Lung (tissue), 12 donors: ENCODE results near the gene ACMSD. TPM values are rescaled to one million over a fixed set of nuclear protein-coding genes. Genes with fewer than 3 reads are reported as not detected.

Experiments
- ATAC-seq: fragments of 200-7000 bp; cut with Tn5 transposase; one replicate; pipeline ENCODE4 v1.9.1; 2020; ENCODE audit warnings: moderate number of reproducible peaks; ENCODE audit not compliant: insufficient read depth, low FRiP score
- DNase-seq, 3 donors: peaks; one replicate each; pipeline ENCODE4 v3.0.0-alpha.2; 2013 to 2017
- H3K27ac ChIP-seq, 2 donors: one replicate each; pipeline ENCODE4 v1.5.1; 2013; ENCODE audit warnings: mild to moderate bottlenecking in 2 of 2, moderate library complexity in 2 of 2, control low read depth in 1 of 2, inconsistent platforms in 1 of 2, low read depth in 1 of 2, low read length in 1 of 2
- H3K27me3 ChIP-seq, 3 donors: one replicate each; pipeline ENCODE4 v1.5.1; 2013; ENCODE audit warnings: low read length in 2 of 3; ENCODE audit not compliant: control insufficient read depth in 3 of 3, insufficient read depth in 3 of 3
- H3K36me3 ChIP-seq, 4 donors: one replicate each; pipeline ENCODE4 v1.5.1; 2013; ENCODE audit warnings: low read length in 4 of 4, mild to moderate bottlenecking in 1 of 4, moderate library complexity in 1 of 4; ENCODE audit not compliant: control insufficient read depth in 4 of 4, insufficient read depth in 4 of 4
- H3K4me1 ChIP-seq, 5 donors: one replicate each; pipeline ENCODE4 v1.5.1; 2013; ENCODE audit warnings: low read length in 5 of 5, mild to moderate bottlenecking in 2 of 5, moderate library complexity in 1 of 5; ENCODE audit not compliant: control insufficient read depth in 5 of 5, insufficient read depth in 5 of 5
- H3K4me3 ChIP-seq: one replicate; pipeline ENCODE4 v1.5.1; 2013; ENCODE audit warnings: mild to moderate bottlenecking, control low read depth, moderate library complexity
- H3K9ac ChIP-seq, 2 donors: one replicate each; pipeline ENCODE4 v1.5.1; 2013; ENCODE audit warnings: low read length in 2 of 2, control low read depth in 1 of 2; ENCODE audit not compliant: insufficient read depth in 1 of 2
- H3K9me3 ChIP-seq, 4 donors: one replicate each; pipeline ENCODE4 v1.5.1; 2013; ENCODE audit warnings: low read length in 3 of 4, mild to moderate bottlenecking in 1 of 4, moderate library complexity in 1 of 4; ENCODE audit not compliant: control insufficient read depth in 4 of 4, insufficient read depth in 3 of 4
- CTCF ChIP-seq: IDR thresholded peaks from 2 replicates; pipeline ENCODE4 v1.5.1; 2012; ENCODE audit warnings: mild to moderate bottlenecking; ENCODE audit errors: control extremely low read depth, extremely low read depth
- WGBS, 2 donors: extraction: QIAGEN DNeasy Blood & Tissue Kit; methylation state at CpG; one replicate each; pipeline ENCODE4 v1.1.7; 2013; 5-methylcytosine and 5-hydroxymethylcytosine counted together
- polyA plus RNA-seq, 2 donors: library from polyadenylated mRNA; stranded (reverse); fragments of 200-250 nt; gene quantifications; one replicate each; pipeline ENCODE4 v1.2.1, GENCODE V29; 2013
- total RNA-seq, 2 donors: library from RNA; depleted of rRNA in 1 of 2; stranded (reverse); fragments of >200 nt in 1 of 2; gene quantifications; one replicate each; pipeline ENCODE4 v1.2.1, GENCODE V29; 2014 to 2021
- donor health status: control.
- donor health status: control.
- donor health status: Bipolar disorder and iron deficiency.
- donor health status: healthy.
- donor health status: DM: yes; HTN: yes; CAD: no.

ACMSD gene
- total and polyA plus RNA-seq, 4 donors = 0.08 to 0.14 (median 0.12) TPM; not detected in 1

- 0 to 1% methylated on average over 36 to 38 of the region's 38 CpGs for WGBS, 2 donors
- ATAC-seq = peak; percentile 80
- H3K4me1 ChIP-seq = peaks cover 0 to 13% (median 3%) of the 10 kb centered on the region in 5 donors
- no peak for DNase-seq
- TF ChIP-seq CTCF = no peak
- peak overlapping the region; percentile 37 for H3K4me3 ChIP-seq
- peak overlapping the region; percentile 93 to 99 for H3K27ac ChIP-seq
- H3K9ac ChIP-seq = peak overlapping the region; percentile 60 to 98
- no peaks in the 10 kb centered on the region for H3K27me3 ChIP-seq
- no peaks in the 10 kb centered on the region for H3K9me3 ChIP-seq
- peaks cover 0 to 5% (median 0%) of the 10 kb centered on the region in 4 donors for H3K36me3 ChIP-seq
Measured at GRCh38 chr2:134917888-134918525, 79.6 kb downstream of the ACMSD start.

GRCh38 chr2:134918526-134919340 is 80.3 kb downstream of the ACMSD start, which contains the start of gene CCNT2:
Gene CCNT2, plus strand, starts transcription at chr2:134918822. Its CDS starts 33 bp downstream, at chr2:134918855.
- DNase-seq (peak; percentile 100), ATAC-seq (peak; percentile 92)
- H3K4me3 ChIP-seq = peak within 1 kb of the TSS; percentile 93
- peaks cover 0 to 13% (median 3%) of the 10 kb centered on the region in 5 donors for H3K4me1 ChIP-seq
- H3K9ac ChIP-seq = peak within 1 kb of the TSS; percentile 97 to 98
- TF ChIP-seq CTCF = no peak
- WGBS, 2 donors = 0% methylated on average over 54 to 83 of the region's 83 CpGs
- H3K9me3 ChIP-seq = no peaks in the 10 kb centered on the region
- peaks cover 0 to 5% (median 0%) of the 10 kb centered on the region in 4 donors for H3K36me3 ChIP-seq
- peak within 1 kb of the TSS; percentile 94 to 99 for H3K27ac ChIP-seq
- H3K27me3 ChIP-seq = no peaks in the 10 kb centered on the region

- peak overlapping the region; percentile 97 to 98 for H3K9ac ChIP-seq
- peak overlapping the region; percentile 93 for H3K4me3 ChIP-seq
- H3K27ac ChIP-seq = peak overlapping the region; percentile 94 to 99
- 1 to 2% methylated on average over 30 of the region's 30 CpGs for WGBS, 2 donors
- TF ChIP-seq CTCF = no peak
- H3K36me3 ChIP-seq = peaks cover 0 to 5% (median 0%) of the 10 kb centered on the region in 4 donors
- DNase-seq (peak in 2 of 3 donors; percentile 53 to 67), ATAC-seq (peak; percentile 0)
- peaks cover 0 to 13% (median 3%) of the 10 kb centered on the region in 5 donors for H3K4me1 ChIP-seq
- H3K9me3 ChIP-seq = no peaks in the 10 kb centered on the region
- no peaks in the 10 kb centered on the region for H3K27me3 ChIP-seq
Measured at GRCh38 chr2:134919341-134920210, 81.2 kb downstream of the ACMSD start.
